Spleen (tissue), 11 donors: ENCODE data around the gene CDK13. TPM values are rescaled to one million over a fixed set of nuclear protein-coding genes. Genes with fewer than 3 reads are reported as not detected.

Source experiments
- DNase-seq: peaks from one replicate; pipeline ENCODE4 v3.0.0-alpha.2; 2020
- H3K27ac ChIP-seq, 8 donors: fragments of 200-600 bp; sonication (generic) in 7 of 8; 1 replicate in 4 of 8; 2 replicates in 4 of 8; pipeline versions ENCODE4 v1.5.0 to v1.8.0; 2016 to 2021; ENCODE audit warnings: inconsistent platforms in 4 of 8, mild to moderate bottlenecking in 4 of 8, moderate library complexity in 1 of 8
- H3K27me3 ChIP-seq, 7 donors: fragments of 200-600 bp; sonication (generic) in 6 of 7; replicated peaks in 1 of 7; 1 replicate in 4 of 7; 2 replicates in 3 of 7; pipeline versions ENCODE4 v1.5.0 to v1.8.0; 2016 to 2021; ENCODE audit warnings: inconsistent platforms in 3 of 7, mild to moderate bottlenecking in 1 of 7
- H3K36me3 ChIP-seq, 6 donors: fragments of 200-600 bp; sonication (generic) in 5 of 6; 1 replicate in 4 of 6; 2 replicates in 2 of 6; pipeline versions ENCODE4 v1.5.0 to v1.8.0; 2016 to 2021; ENCODE audit warnings: inconsistent platforms in 2 of 6
- H3K4me1 ChIP-seq, 6 donors: fragments of 200-600 bp; sonication (generic) in 5 of 6; 1 replicate in 3 of 6; 2 replicates in 3 of 6; pipeline versions ENCODE4 v1.5.0 to v1.8.0; 2016 to 2021; ENCODE audit warnings: inconsistent platforms in 3 of 6
- H3K4me3 ChIP-seq, 8 donors: fragments of 200-600 bp; sonication (generic) in 7 of 8; 1 replicate in 4 of 8; 2 replicates in 4 of 8; pipeline versions ENCODE4 v1.5.0 to v1.8.0; 2016 to 2021; ENCODE audit warnings: inconsistent platforms in 4 of 8, mild to moderate bottlenecking in 4 of 8, moderate library complexity in 2 of 8
- H3K9me3 ChIP-seq, 8 donors: fragments of 200-600 bp; sonication (generic) in 7 of 8; 1 replicate in 4 of 8; 2 replicates in 4 of 8; pipeline versions ENCODE4 v1.5.0 to v1.8.0; 2016 to 2021; ENCODE audit warnings: inconsistent platforms in 4 of 8
- CTCF ChIP-seq, 11 experiments: fragments of 200-600 bp in 7 of 11; fragments of 450-650 bp in 4 of 11; sonication (generic) in 4 of 11; IDR thresholded peaks in 8 of 11; conservative IDR thresholded peaks in 3 of 11; 1 replicate in 7 of 11; 2 replicates in 4 of 11; pipeline versions ENCODE4 v1.4.0 to v1.8.0; 2016 to 2021; ENCODE audit warnings: antibody characterized with exemption in 11 of 11, inconsistent platforms in 4 of 11, mild to moderate bottlenecking in 1 of 11
- POLR2A ChIP-seq, 3 donors: fragments of 450-650 bp; IDR thresholded peaks; one replicate each; pipeline ENCODE4 v1.5.1; 2017; ENCODE audit warnings: antibody characterized with exemption in 3 of 3, mild to moderate bottlenecking in 1 of 3
- POLR2AphosphoS5 ChIP-seq, 3 donors: sonication (generic); formaldehyde crosslinking; IDR thresholded peaks; one replicate each; pipeline ENCODE4 v1.5.1; 2017; ENCODE audit warnings: antibody characterized with exemption in 3 of 3
- WGBS, 5 donors: extraction: QIAGEN DNeasy Blood & Tissue Kit in 3 of 5; methylation state at CpG; one replicate each; pipeline versions ENCODE4 v1.1.5 to v1.1.7; 2013 to 2018; 5-methylcytosine and 5-hydroxymethylcytosine counted together
- intact Hi-C: fragments of 100-400 bp; cut with DNase I; formaldehyde crosslinking; loops from one replicate; pipeline ENCODE4 v1.15.0; 2023; ENCODE audit warnings: low total_unique reads
- polyA plus RNA-seq, 3 donors: library from polyadenylated mRNA; stranded (reverse); fragments of 200-250 nt; gene quantifications; one replicate each; pipeline ENCODE4 v1.2.1, GENCODE V29; 2013
- total RNA-seq, 7 donors: library from RNA; depleted of rRNA in 3 of 7; stranded (reverse); fragments of >200 nt in 3 of 7; fragmentation: NEBNext Ultra II Directional in 4 of 7; extraction: Animal tissue kit (Norgen Biotek cat#: 25700) in 4 of 7; gene quantifications; one replicate each; pipeline versions ENCODE4 v1.1.0 to v1.2.1, GENCODE V29; 2016 to 2021
- donor health status: healthy with polysubstance abuse.
- donor health status: DM: no; HTN: no; CAD: no; lungs with moderate emphysema.
- donor health status: DM: no; HTN: no; CAD: no.
- donor health status: Bipolar disorder and iron deficiency.
- donor health status: healthy.
- donor health status: DM: no; HTN: no; CAD: no.
- donor health status: DM: yes; HTN: yes; CAD: no.

CDK13 gene
- total and polyA plus RNA-seq, 10 donors, result 18.0 to 125 (median 79.7) TPM

GRCh38 chr7:40133561-40134427 is 183.7 kb downstream of the CDK13 start:
- peaks cover 0 to 12% (median 0%) of the 10 kb centered on the region in 6 donors for H3K36me3 ChIP-seq
- TF ChIP-seq POLR2AphosphoS5 (IDR thresholded peaks at IDR 0.05) (no peak), POLR2A (IDR thresholded peaks at IDR 0.05) (no peak), CTCF (IDR thresholded peaks at IDR 0.05 in 8 of 11, conservative IDR thresholded peaks at IDR 0.05 in 3 of 11) (no peak)
- peak overlapping the region; percentile 89 to 95 (median 93) for H3K27ac ChIP-seq
- DNase-seq, result no peak
- H3K27me3 ChIP-seq, result peaks cover 0 to 10% (median 0%) of the 10 kb centered on the region in 7 donors
- no peaks in the 10 kb centered on the region for H3K9me3 ChIP-seq
- peak overlapping the region; percentile 80 to 98 (median 91) for H3K4me3 ChIP-seq
- 1 to 3% (median 2%) methylated on average over 17 to 36 of the region's 36 CpGs for WGBS, 5 donors
- intact Hi-C loops, result no loop called here
- peaks cover 23 to 64% (median 48%) of the 10 kb centered on the region in 6 donors for H3K4me1 ChIP-seq

GRCh38 chr7:40134428-40135316 is 184.6 kb downstream of the CDK13 start, which contains the start of the genes MPLKIP and SUGCT:
MPLKIP (minus strand) TSS chr7:40134622; CDS start chr7:40134567, 55 bp downstream.
SUGCT (plus strand) TSS chr7:40135005.
- intact Hi-C loops, result no loop called here
- Histone ChIP-seq H3K9me3 (no peaks in the 10 kb centered on the region), H3K4me1 (peaks cover 20 to 55% (median 42%) of the 10 kb centered on the region in 6 donors), H3K4me3 (peak within 1 kb of the TSS; percentile 80 to 98 (median 91)), H3K36me3 (peaks cover 0 to 10% (median 0%) of the 10 kb centered on the region in 6 donors), H3K27ac (peak within 1 kb of the TSS; percentile 89 to 95 (median 93)), H3K27me3 (peaks cover 0 to 10% (median 0%) of the 10 kb centered on the region in 7 donors)
- peak; percentile 96 for DNase-seq
- TF ChIP-seq CTCF (IDR thresholded peaks at IDR 0.05 in 8 of 11, conservative IDR thresholded peaks at IDR 0.05 in 3 of 11) (peak; percentile 86 to 100 (median 99)), POLR2AphosphoS5 (IDR thresholded peaks at IDR 0.05) (peak; percentile 79 to 86 (median 82)), POLR2A (IDR thresholded peaks at IDR 0.05) (peak in 1 of 3 donors; percentile 47)
- 0 to 2% (median 1%) methylated on average over 20 to 75 of the region's 75 CpGs for WGBS, 5 donors

- H3K27ac ChIP-seq, result peak overlapping the region; percentile 89 to 95 (median 93)
These were observed 185.2 kb downstream of the CDK13 start for GRCh38 chr7:40135317-40135610.

More at GRCh38 chr7:40135317-40135610, 185.2 kb downstream of the CDK13 start:
- peak overlapping the region; percentile 80 to 98 (median 91) for H3K4me3 ChIP-seq
- no peak for DNase-seq
- peaks cover 0 to 10% (median 0%) of the 10 kb centered on the region in 7 donors for H3K27me3 ChIP-seq
- TF ChIP-seq CTCF (IDR thresholded peaks at IDR 0.05 in 8 of 11, conservative IDR thresholded peaks at IDR 0.05 in 3 of 11) (no peak), POLR2A (IDR thresholded peaks at IDR 0.05) (no peak)
- 7 to 17% (median 9%) methylated on average over 16 to 17 of the region's 17 CpGs for WGBS, 5 donors
- peaks cover 0 to 7% (median 0%) of the 10 kb centered on the region in 6 donors for H3K36me3 ChIP-seq
- no peaks in the 10 kb centered on the region for H3K9me3 ChIP-seq
- intact Hi-C loops, result no loop called here
- H3K4me1 ChIP-seq, result peaks cover 20 to 49% (median 41%) of the 10 kb centered on the region in 6 donors
